Neural crest cell (in vitro differentiated cells): ENCODE results near the gene OSBPL6. TPM values are rescaled to one million over a fixed set of nuclear protein-coding genes. Genes with fewer than 3 reads are reported as not detected.

Source experiments
- DNase-seq: peaks from one replicate; pipeline ENCODE4 v3.0.0; 2021; ENCODE audit warnings: low read depth, mixed read lengths, low spot score
- H3K27ac Mint-ChIP-seq: one replicate; pipeline ENCODE4 v1.8.0; 2021; ENCODE audit warnings: mild to moderate bottlenecking, mixed read lengths; ENCODE audit not compliant: unreplicated experiment
- H3K27me3 Mint-ChIP-seq: 2 replicates; pipeline ENCODE4 v1.8.0; 2021; ENCODE audit warnings: low read depth, mild to moderate bottlenecking, mixed read lengths
- H3K36me3 Mint-ChIP-seq: 2 replicates; pipeline ENCODE4 v1.8.0; 2021; ENCODE audit warnings: low read depth, mild to moderate bottlenecking, mixed read lengths
- H3K4me1 Mint-ChIP-seq: 2 replicates; pipeline ENCODE4 v1.8.0; 2021; ENCODE audit warnings: mixed read lengths
- H3K4me3 Mint-ChIP-seq: one replicate; pipeline ENCODE4 v1.8.0; 2021; ENCODE audit warnings: mild to moderate bottlenecking, mixed read lengths
- H3K9me3 Mint-ChIP-seq: 2 replicates; pipeline ENCODE4 v1.8.0; 2021; ENCODE audit warnings: mixed read lengths
- total RNA-seq: library from RNA; stranded (reverse); gene quantifications from 2 replicates; pipeline ENCODE4 v1.2.1, GENCODE V29; 2021
- TF ChIP-seq, protein P1 (sequence below): fragments of 200-600 bp; sonication (generic); conservative IDR thresholded peaks from 2 replicates; pipeline ENCODE4 v1.5.0; 2021; ENCODE audit warnings: antibody characterized with exemption, mild to moderate bottlenecking

The OSBPL6 gene
- total RNA-seq, 1 donor from 2014 or later, result 10.8 TPM

DNA sequence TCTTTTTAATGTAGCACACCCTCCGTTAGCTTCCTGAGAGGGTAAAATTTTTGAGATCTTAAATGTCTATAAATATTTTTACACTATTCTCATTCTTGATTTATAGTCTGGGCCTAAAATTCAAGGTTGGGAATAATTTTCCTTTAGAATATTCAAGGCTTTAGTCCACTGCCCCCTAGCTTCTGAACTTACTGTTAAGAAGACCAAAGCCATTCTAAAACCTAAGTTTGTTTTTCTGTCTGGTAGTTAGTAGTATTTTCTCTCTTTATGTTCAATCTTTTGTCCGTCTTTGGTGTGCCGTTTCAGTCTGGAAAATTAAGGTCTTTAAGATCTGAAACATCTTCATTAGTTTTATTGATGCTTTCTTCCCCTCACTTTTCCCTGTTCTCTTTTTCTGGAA is 14.5 kb downstream of the OSBPL6 start:
- no peak for DNase-seq
- Mint-ChIP-seq H3K4me1 (peaks cover 50% of the 10 kb centered on the region), H3K36me3 (no peaks in the 10 kb centered on the region), H3K9me3 (no peaks in the 10 kb centered on the region), H3K4me3 (no peak overlapping the region), H3K27me3 (no peaks in the 10 kb centered on the region), H3K27ac (no peak overlapping the region)
- TF ChIP-seq, protein P1, sequence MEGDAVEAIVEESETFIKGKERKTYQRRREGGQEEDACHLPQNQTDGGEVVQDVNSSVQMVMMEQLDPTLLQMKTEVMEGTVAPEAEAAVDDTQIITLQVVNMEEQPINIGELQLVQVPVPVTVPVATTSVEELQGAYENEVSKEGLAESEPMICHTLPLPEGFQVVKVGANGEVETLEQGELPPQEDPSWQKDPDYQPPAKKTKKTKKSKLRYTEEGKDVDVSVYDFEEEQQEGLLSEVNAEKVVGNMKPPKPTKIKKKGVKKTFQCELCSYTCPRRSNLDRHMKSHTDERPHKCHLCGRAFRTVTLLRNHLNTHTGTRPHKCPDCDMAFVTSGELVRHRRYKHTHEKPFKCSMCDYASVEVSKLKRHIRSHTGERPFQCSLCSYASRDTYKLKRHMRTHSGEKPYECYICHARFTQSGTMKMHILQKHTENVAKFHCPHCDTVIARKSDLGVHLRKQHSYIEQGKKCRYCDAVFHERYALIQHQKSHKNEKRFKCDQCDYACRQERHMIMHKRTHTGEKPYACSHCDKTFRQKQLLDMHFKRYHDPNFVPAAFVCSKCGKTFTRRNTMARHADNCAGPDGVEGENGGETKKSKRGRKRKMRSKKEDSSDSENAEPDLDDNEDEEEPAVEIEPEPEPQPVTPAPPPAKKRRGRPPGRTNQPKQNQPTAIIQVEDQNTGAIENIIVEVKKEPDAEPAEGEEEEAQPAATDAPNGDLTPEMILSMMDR, result peak; percentile 44

DNA sequence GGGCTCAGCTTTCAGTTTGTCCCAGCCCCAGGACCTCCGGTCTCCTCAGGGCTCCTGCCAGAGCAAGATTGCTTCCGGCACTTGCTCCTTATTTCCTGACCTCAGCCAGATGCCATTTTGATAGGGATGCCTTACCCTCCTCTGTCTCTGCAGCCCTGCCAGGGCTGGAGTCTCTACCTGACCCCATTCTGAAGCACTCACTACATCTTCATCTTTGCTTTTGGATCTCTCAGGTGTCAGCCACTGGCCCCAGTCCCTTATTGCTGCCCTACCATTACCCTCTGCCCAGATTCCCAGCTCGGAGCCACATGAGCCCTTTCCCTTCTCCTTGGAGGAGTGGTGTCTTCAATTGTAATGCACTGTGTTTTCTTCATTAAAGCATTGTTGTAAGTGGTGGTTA is 17.1 kb downstream of the OSBPL6 start:
- Mint-ChIP-seq H3K36me3 (no peaks in the 10 kb centered on the region), H3K4me1 (peaks cover 33% of the 10 kb centered on the region), H3K4me3 (peak overlapping the region; percentile 65), H3K9me3 (no peaks in the 10 kb centered on the region), H3K27me3 (no peaks in the 10 kb centered on the region), H3K27ac (peak overlapping the region; percentile 30)
- TF ChIP-seq, protein P1, result no peak
- no peak for DNase-seq

DNA sequence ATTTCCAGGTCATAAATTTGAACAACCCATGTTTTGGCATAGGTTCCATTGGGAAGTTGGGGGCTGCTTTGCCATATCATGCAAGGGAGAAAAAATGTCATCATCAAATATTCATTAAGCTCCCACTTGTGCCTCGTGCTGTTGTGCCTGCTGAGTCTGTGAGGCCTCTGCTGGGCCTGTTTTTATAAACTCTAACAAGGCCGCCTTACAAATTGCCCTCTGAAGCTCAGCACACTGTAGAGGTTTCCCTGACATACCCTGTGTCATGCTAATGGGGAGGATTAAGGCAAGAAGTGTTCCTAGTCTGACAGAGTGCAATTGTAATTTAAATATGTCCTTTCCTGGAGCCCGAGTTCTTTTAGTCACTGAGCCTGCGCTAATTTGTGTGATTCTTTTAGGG is 17.6 kb downstream of the OSBPL6 start:
- Mint-ChIP-seq H3K4me3 (peak overlapping the region; percentile 65), H3K36me3 (no peaks in the 10 kb centered on the region), H3K9me3 (no peaks in the 10 kb centered on the region), H3K27ac (no peak overlapping the region), H3K4me1 (peaks cover 33% of the 10 kb centered on the region), H3K27me3 (no peaks in the 10 kb centered on the region)
- peak; percentile 9 for DNase-seq
- TF ChIP-seq, protein P1, result no peak

DNA sequence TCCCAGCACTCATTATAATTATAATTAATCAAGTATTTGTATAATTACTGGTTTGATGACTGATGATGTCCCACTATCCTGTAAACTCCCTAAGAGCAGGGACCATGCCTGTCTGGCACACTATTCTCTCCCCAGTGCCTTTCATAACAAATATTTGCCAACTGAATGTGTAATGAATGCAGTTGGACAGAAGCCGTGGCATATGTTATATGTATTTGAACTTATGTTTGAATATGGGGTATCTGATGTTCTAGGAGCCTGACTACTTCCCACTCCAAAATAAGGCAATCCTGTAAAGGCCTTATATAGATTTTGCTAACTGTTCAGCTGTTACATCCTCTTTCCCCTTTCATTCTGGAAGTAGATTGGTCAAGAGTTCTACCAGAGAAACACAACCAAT is 19.7 kb downstream of the OSBPL6 start:
- H3K36me3 Mint-ChIP-seq, result peaks cover 6% of the 10 kb centered on the region
- H3K27me3 Mint-ChIP-seq, result no peaks in the 10 kb centered on the region
- peaks cover 2% of the 10 kb centered on the region for H3K9me3 Mint-ChIP-seq
- TF ChIP-seq, protein P1, result no peak
- DNase-seq, result no peak
- peaks cover 33% of the 10 kb centered on the region for H3K4me1 Mint-ChIP-seq
- H3K4me3 Mint-ChIP-seq, result no peak overlapping the region
- no peak overlapping the region for H3K27ac Mint-ChIP-seq

DNA sequence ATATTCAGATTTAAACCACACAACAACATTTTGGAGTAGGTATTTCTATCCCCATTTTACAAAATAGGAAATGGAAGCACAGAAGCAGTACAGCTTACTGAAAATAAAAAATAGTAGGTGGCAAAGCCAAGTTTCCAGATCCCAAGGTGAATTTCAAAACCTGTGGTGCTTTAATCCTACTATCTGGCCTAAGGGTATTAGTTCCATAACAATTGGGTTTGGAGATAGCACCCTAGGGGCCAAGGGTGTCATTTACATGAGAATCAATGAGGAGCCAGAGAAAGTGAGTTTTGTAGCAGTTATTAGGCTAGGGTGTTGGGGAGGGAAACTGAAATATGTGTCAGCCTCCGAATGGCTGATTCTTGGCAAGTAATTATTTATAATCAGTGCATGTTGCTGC is 24.9 kb downstream of the OSBPL6 start:
- DNase-seq, result no peak
- H3K36me3 Mint-ChIP-seq, result peaks cover 6% of the 10 kb centered on the region
- no peak overlapping the region for H3K4me3 Mint-ChIP-seq
- H3K9me3 Mint-ChIP-seq, result peaks cover 2% of the 10 kb centered on the region
- H3K27ac Mint-ChIP-seq, result no peak overlapping the region
- H3K4me1 Mint-ChIP-seq, result peaks cover 27% of the 10 kb centered on the region
- TF ChIP-seq, protein P1, result no peak
- H3K27me3 Mint-ChIP-seq, result no peaks in the 10 kb centered on the region

DNA sequence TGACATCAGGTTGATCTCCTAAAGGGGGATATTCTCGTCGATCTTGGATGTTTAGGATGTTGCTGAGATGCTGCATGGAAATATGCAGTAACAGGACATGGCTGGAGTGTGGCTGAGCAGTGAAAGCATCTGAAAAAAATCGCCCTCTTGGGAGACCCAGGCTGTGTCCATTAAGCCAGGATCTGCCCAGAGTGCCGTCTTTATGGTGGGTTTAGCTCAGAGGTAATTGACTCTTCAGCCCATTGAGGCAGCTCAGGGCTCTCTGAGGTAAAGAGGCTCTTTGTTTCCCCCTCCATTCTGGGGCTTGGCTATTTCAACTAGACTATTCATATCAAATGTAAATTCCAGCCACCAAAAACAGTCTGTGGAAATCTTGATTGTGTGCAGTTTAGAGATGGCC is 26.5 kb downstream of the OSBPL6 start:
- Mint-ChIP-seq H3K4me3 (no peak overlapping the region), H3K9me3 (peaks cover 2% of the 10 kb centered on the region), H3K36me3 (peaks cover 6% of the 10 kb centered on the region), H3K27me3 (no peaks in the 10 kb centered on the region), H3K27ac (no peak overlapping the region), H3K4me1 (peaks cover 42% of the 10 kb centered on the region)
- TF ChIP-seq, protein P1, result no peak
- DNase-seq, result no peak
